NB4 (cell line): ENCODE measurements around the gene NECAB2.

Source experiments
- CTCF ChIP-seq: IDR thresholded peaks from one replicate; pipeline ENCODE4 v1.5.1; 2012; ENCODE audit warnings: low read depth, low read length
- MAX ChIP-seq: IDR thresholded peaks from 2 replicates; pipeline ENCODE4 v1.6.1; 2011; ENCODE audit warnings: low read depth, low read length
- MYC ChIP-seq: IDR thresholded peaks from 2 replicates; pipeline ENCODE4 v1.6.1; 2011; ENCODE audit warnings: low read depth, low read length
- POLR2A ChIP-seq: IDR thresholded peaks from 2 replicates; pipeline ENCODE4 v1.6.1; 2011; ENCODE audit warnings: mild to moderate bottlenecking; ENCODE audit not compliant: insufficient read length; ENCODE audit errors: extremely low read depth

GRCh38 chr16:83961591-83961990 is 6.5 kb upstream of the NECAB2 start:
- TF ChIP-seq CTCF, result no peak
- no peak for TF ChIP-seq MYC
- no peak for TF ChIP-seq POLR2A
- TF ChIP-seq MAX, result no peak
